ENCODE measurements around the gene EDAR.

- TF ChIP-seq CTCF (IDR thresholded peaks at IDR 0.05), result no peak
- no peak for TF ChIP-seq POLR2A (IDR thresholded peaks at IDR 0.05)
These were observed 69.2 kb downstream of the EDAR start for GRCh38 chr2:108919571-108920373.
